Measurements from ENCODE around the gene SLC39A12.

DNA sequence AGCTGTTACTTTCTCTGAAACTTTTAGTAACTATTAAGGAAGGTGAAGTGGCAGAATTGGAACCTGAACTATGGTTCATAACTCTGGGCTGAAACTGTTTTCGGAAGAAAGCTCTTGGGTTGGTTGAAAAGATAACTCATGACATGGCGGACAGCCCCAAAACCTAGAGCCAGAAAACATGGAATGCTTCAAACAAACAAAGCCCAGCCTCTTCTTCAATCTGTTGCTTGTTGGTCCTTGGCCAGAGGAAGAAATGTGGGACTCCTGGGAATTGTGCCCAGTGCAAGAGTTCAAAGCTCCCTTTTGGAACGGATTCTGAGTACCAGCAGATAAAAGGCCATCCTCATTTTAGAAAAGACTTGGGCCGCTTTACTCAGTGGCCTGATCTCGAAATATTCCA lies 135.6 kb downstream of the SLC39A12 start:
- TF ChIP-seq CTCF (IDR thresholded peaks at IDR 0.05) (no peak), POLR2A (IDR thresholded peaks at IDR 0.05) (no peak)
